OCI-LY1 (cell line): ENCODE measurements around the gene CDC14B.
"Not testable (repeated sequence)": the region's sequence is repeated elsewhere in the genome, so short reads cannot be mapped to it uniquely, and the experiment has no call there.

ENCODE experiments used
- H2AFZ ChIP-seq: fragments of 200-600 bp; sonication (generic), shearing (Covaris generic); 2 replicates; pipeline ENCODE4 v1.6.0; 2014; ENCODE audit warnings: antibody characterized with exemption, mild to moderate bottlenecking, low read length
- H3F3A ChIP-seq: fragments of 200-600 bp; sonication (generic), shearing (Covaris generic); 2 replicates; pipeline ENCODE4 v1.6.0; 2014; ENCODE audit warnings: mild to moderate bottlenecking, antibody characterized with exemption, low read length, moderate library complexity; ENCODE audit not compliant: insufficient read depth
- H3K27ac ChIP-seq: fragments of 200-600 bp; sonication (generic); 2 replicates; pipeline ENCODE4 v1.5.1; 2014; ENCODE audit warnings: low read length, mixed run types, mild to moderate bottlenecking, low read depth; ENCODE audit not compliant: poor library complexity, severe bottlenecking
- H3K27me3 ChIP-seq: fragments of 200-600 bp; sonication (generic); 2 replicates; pipeline ENCODE4 v1.6.0; 2014; ENCODE audit warnings: antibody characterized with exemption, mild to moderate bottlenecking, low read length, moderate library complexity; ENCODE audit not compliant: insufficient read depth
- H3K36me3 ChIP-seq: fragments of 200-600 bp; sonication (generic); 2 replicates; pipeline ENCODE4 v1.6.1; 2014; ENCODE audit warnings: mild to moderate bottlenecking, antibody characterized with exemption, low read length, moderate library complexity, mixed read lengths; ENCODE audit not compliant: insufficient read depth
- H3K4me1 ChIP-seq: fragments of 200-600 bp; sonication (generic); 2 replicates; pipeline ENCODE4 v1.5.1; 2014; ENCODE audit warnings: mild to moderate bottlenecking, low read length, moderate library complexity; ENCODE audit not compliant: insufficient read depth, severe bottlenecking
- H3K4me2 ChIP-seq: fragments of 200-600 bp; sonication (generic), shearing (Covaris generic); 2 replicates; pipeline ENCODE4 v1.6.1; 2014; ENCODE audit warnings: low read length
- H3K4me3 ChIP-seq: fragments of 200-600 bp; sonication (generic); 2 replicates; pipeline ENCODE4 v1.5.1; 2014; ENCODE audit warnings: low read length, low read depth, mild to moderate bottlenecking, mixed read lengths; ENCODE audit not compliant: poor library complexity, severe bottlenecking
- H3K79me2 ChIP-seq: fragments of 200-600 bp; shearing (Covaris generic); 2 replicates; pipeline ENCODE4 v1.6.1; 2016; ENCODE audit warnings: mixed run types, low read length, mixed read lengths; ENCODE audit not compliant: insufficient read depth
- H3K9ac ChIP-seq: fragments of 200-600 bp; sonication (generic), shearing (Covaris generic); 2 replicates; pipeline ENCODE4 v1.6.1; 2014; ENCODE audit warnings: mild to moderate bottlenecking, low read length, mixed read lengths
- H3K9me2 ChIP-seq: fragments of 200-600 bp; sonication (generic), shearing (Covaris generic); 2 replicates; pipeline ENCODE4 v1.6.1; 2014; ENCODE audit warnings: low read depth, mild to moderate bottlenecking, low read length, mixed read lengths
- H3K9me3 ChIP-seq: fragments of 200-600 bp; shearing (Covaris generic); 2 replicates; pipeline ENCODE4 v1.6.1; 2014; ENCODE audit warnings: low read length, mixed read lengths
- H4K20me1 ChIP-seq: fragments of 200-600 bp; sonication (generic), shearing (Covaris generic); 2 replicates; pipeline ENCODE4 v1.6.0; 2016; ENCODE audit warnings: mild to moderate bottlenecking, low read length; ENCODE audit not compliant: insufficient read depth
- CTCF ChIP-seq: fragments of 200-600 bp; sonication (generic), shearing (Covaris generic); IDR thresholded peaks from 2 replicates; pipeline ENCODE4 v1.5.1; 2017; ENCODE audit warnings: mild to moderate bottlenecking, antibody characterized with exemption, low read length, moderate library complexity, mixed read lengths
- EZH2 ChIP-seq: fragments of 200-600 bp; sonication (generic), shearing (Covaris generic); IDR thresholded peaks from 2 replicates; pipeline ENCODE4 v1.8.0; 2017; ENCODE audit warnings: borderline replicate concordance, mixed run types, mild to moderate bottlenecking, antibody characterized with exemption, low read length, moderate library complexity, mixed read lengths

CDC14B gene

GRCh38 chr9:96666653-96667362, 47.2 kb upstream of the CDC14B start:
- H3K9me2 ChIP-seq, H3F3A ChIP-seq, H3K36me3 ChIP-seq, H3K4me2 ChIP-seq, H2AFZ ChIP-seq, H3K27ac ChIP-seq, H4K20me1 ChIP-seq, H3K79me2 ChIP-seq, H3K27me3 ChIP-seq, H3K4me1 ChIP-seq, H3K9me3 ChIP-seq, H3K4me3 ChIP-seq, H3K9ac ChIP-seq: not testable (repeated sequence)
- TF ChIP-seq CTCF: peak; percentile 53

DNA sequence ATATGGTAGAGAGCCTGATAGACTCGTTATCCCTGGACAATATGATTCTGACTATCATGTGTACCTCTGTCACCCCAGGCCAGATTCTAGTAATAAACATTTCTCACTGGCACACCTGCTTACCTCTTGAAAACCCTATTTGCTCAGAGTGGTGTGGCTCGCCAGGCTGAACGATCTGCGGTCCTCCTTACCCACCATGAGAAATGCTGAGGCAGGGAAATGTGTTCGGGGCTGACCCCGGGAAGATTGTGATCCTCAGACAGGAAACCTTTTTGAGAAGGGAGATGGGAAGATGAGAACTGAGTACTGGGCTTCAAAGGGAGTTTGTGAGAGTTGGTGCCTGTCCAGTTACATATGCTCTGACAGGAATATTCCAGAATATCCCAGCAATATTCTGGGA, 46.1 kb upstream of the CDC14B start:
- no peaks in the 10 kb centered on the region for H4K20me1 ChIP-seq

DNA sequence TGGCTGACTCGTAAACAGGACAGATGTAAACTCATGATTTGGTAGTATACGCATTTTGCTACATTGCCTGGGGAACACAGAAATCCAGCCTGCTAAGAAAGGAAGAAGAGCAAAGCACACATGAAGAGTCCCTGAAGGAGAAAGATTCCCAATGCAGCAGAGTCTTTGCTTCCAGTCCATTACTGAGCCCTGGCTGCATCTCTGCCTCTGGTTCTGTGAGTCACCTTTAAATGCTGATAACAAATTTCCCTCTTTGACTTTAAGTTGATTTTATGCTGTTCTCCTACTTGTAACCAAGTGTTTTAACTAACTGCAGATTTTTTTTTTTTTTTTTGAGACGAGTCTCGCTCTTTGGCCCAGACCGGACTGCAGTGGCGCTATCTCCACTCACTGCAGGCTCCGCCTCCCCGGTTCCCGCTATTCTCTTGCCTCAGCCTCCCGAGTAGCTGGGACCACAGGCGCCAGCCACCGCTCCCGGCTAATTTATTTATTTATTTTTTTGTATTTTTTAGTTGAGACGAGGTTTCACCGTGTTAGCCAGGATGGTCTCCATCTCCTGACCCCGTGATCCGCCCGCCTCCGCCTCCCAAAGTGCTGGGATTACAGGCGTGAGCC, 44.0 kb upstream of the CDC14B start:
- Histone ChIP-seq H3K9me2 (no peaks in the 10 kb centered on the region), H3K4me2 (no peak overlapping the region), H3K9me3 (no peaks in the 10 kb centered on the region), H3K27me3 (no peaks in the 10 kb centered on the region), H3K27ac (no peak overlapping the region), H3F3A (no peaks in the 10 kb centered on the region), H3K36me3 (no peaks in the 10 kb centered on the region), H4K20me1 (no peaks in the 10 kb centered on the region), H3K9ac (no peak overlapping the region), H3K4me3 (no peak overlapping the region), H3K4me1 (no peaks in the 10 kb centered on the region), H2AFZ (no peak overlapping the region), H3K79me2 (no peaks in the 10 kb centered on the region)
- TF ChIP-seq CTCF: no peak

More for the DNA sequence above, 46.1 kb upstream of the CDC14B start:
- H3K4me1 ChIP-seq: no peaks in the 10 kb centered on the region
- no peak overlapping the region for H3K27ac ChIP-seq
- H3K9me2 ChIP-seq: no peaks in the 10 kb centered on the region
- no peak overlapping the region for H3K9ac ChIP-seq
- H3K4me3 ChIP-seq: no peak overlapping the region
- no peak overlapping the region for H2AFZ ChIP-seq
- no peaks in the 10 kb centered on the region for H3K27me3 ChIP-seq
- H3K9me3 ChIP-seq: no peaks in the 10 kb centered on the region
- TF ChIP-seq EZH2: no peak
- H3K4me2 ChIP-seq: no peak overlapping the region
- H3K79me2 ChIP-seq: no peaks in the 10 kb centered on the region
- H3F3A ChIP-seq: no peaks in the 10 kb centered on the region
- no peaks in the 10 kb centered on the region for H3K36me3 ChIP-seq

DNA sequence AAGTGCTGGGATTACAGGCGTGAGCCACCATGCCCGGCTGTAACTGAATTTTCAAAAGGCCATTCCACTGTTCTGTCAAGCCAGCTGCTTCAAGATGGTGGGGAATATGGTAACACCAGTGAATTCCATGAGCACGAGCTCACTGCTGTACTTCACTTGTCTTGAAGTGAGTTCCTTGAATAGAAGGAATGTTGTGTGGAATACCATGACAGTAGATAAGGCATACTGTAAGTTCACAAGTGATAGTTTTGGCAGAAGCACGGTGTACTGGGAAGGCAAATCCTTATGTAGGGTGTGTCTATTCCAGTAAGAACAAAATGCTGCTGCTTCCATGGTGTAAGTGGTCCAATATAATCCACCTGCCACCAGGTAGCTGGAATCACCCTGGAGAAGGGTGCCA, 42.1 kb upstream of the CDC14B start:
- Histone ChIP-seq H3K9me2 (no peaks in the 10 kb centered on the region), H3K27me3 (no peaks in the 10 kb centered on the region), H4K20me1 (no peaks in the 10 kb centered on the region), H3K9ac (no peak overlapping the region), H3K9me3 (no peaks in the 10 kb centered on the region), H3K36me3 (no peaks in the 10 kb centered on the region), H3K4me2 (no peak overlapping the region), H3K27ac (no peak overlapping the region), H3K4me1 (no peaks in the 10 kb centered on the region), H3K79me2 (no peaks in the 10 kb centered on the region), H2AFZ (no peak overlapping the region), H3F3A (no peaks in the 10 kb centered on the region), H3K4me3 (no peak overlapping the region)
- TF ChIP-seq EZH2 (no peak), CTCF (no peak)
